MG63 (cell line): ENCODE results near the gene DMD. TPM values are rescaled to one million over a fixed set of nuclear protein-coding genes. Genes with fewer than 3 reads are reported as not detected.
"Not testable (repeated sequence)": the region's sequence is repeated elsewhere in the genome, so short reads cannot be mapped to it uniquely, and the experiment has no call there.

ENCODE experiments used
- DNase-seq: peaks from one replicate; pipeline ENCODE4 v3.0.0-alpha.2; 2020
- H3K27me3 ChIP-seq: fragments of 250-450 bp; sonication (Bioruptor Pico); 2 replicates; pipeline ENCODE4 v1.5.1; 2020; ENCODE audit warnings: mild to moderate bottlenecking, moderate library complexity
- H3K36me3 ChIP-seq: fragments of 250-450 bp; sonication (Bioruptor Pico); 2 replicates; pipeline ENCODE4 v1.5.1; 2020; ENCODE audit warnings: mild to moderate bottlenecking, moderate library complexity
- H3K4me3 ChIP-seq: fragments of 250-450 bp; sonication (Bioruptor Pico); 2 replicates; pipeline ENCODE4 v1.5.1; 2020; ENCODE audit warnings: mild to moderate bottlenecking, moderate library complexity
- H3K9me3 ChIP-seq: fragments of 250-450 bp; sonication (Bioruptor Pico); 2 replicates; pipeline ENCODE4 v1.5.1; 2020; ENCODE audit warnings: mild to moderate bottlenecking, moderate library complexity
- total RNA-seq: library from RNA; depleted of rRNA; stranded (reverse); fragments of >200 nt; shearing (Covaris generic); gene quantifications from 2 replicates; pipeline ENCODE4 v1.2.3, GENCODE V29; 2014; ENCODE audit warnings: low replicate concordance

The DMD gene
- total RNA-seq, 1 experiment from 2014 or later: 11.5 TPM

DNA sequence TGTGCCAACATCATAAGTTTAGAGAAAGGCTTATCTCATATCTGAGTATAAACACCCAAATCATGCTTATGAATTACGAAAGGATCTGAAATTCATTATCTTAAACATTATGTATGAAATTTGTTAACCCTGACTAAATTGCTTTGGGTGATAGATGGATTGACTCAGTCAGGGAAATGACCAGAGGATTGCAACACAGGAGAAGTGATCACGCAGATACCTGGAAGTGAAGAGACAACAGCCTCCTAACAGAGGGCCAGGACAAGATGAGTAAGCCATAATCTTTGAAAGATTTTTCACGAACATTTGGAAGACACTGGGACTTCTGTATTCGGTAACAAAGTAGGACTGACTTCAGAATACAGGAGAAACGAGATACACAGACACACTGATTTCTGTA is 363.4 kb downstream of the DMD start:
- H3K27me3 ChIP-seq: no peaks in the 10 kb centered on the region
- no peak overlapping the region for H3K4me3 ChIP-seq
- H3K9me3 ChIP-seq: no peaks in the 10 kb centered on the region
- DNase-seq: no peak
- no peaks in the 10 kb centered on the region for H3K36me3 ChIP-seq

DNA sequence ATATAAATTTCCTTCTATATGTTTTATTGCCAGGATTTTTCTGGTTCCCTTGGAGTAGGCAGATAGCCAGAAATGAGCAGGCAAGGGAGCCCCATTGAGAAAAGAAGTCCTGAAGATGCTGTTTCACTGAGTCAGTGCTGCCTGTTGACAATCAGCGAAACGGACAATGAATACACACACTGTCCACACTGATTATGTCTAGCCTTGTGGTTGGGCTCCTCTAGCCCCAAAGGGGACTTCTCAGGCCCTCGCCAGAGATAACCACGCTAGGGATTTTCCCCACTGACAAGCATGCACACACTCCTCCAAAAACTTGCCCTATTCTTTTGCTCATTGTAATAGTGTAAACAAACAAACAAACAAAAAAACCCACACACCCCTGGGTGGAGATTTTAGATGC is 369.3 kb downstream of the DMD start:
- Histone ChIP-seq H3K36me3 (no peaks in the 10 kb centered on the region), H3K9me3 (no peaks in the 10 kb centered on the region), H3K27me3 (no peaks in the 10 kb centered on the region), H3K4me3 (no peak overlapping the region)
- DNase-seq: no peak

DNA sequence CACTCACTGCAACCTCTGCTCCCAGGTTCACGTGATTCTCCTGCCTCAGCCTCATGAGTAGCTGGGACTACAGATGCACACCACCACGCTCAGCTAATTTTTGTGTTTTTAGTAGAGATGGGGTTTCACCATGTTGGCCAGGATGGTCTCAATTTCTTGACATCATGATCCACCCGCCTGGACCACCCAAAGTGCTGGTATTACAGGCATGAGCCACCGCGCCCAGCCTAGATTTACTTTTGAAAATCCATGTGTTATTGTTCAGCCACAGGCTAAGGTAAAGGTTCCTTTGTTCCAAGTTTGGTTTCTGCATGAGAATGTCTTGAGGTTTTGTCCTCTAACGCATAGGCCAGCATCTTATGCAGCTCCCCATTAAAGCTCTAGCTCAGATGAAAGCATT is 371.6 kb downstream of the DMD start:
- H3K9me3 ChIP-seq: no peaks in the 10 kb centered on the region
- no peaks in the 10 kb centered on the region for H3K27me3 ChIP-seq
- no peak overlapping the region for H3K4me3 ChIP-seq
- no peak for DNase-seq
- no peaks in the 10 kb centered on the region for H3K36me3 ChIP-seq

DNA sequence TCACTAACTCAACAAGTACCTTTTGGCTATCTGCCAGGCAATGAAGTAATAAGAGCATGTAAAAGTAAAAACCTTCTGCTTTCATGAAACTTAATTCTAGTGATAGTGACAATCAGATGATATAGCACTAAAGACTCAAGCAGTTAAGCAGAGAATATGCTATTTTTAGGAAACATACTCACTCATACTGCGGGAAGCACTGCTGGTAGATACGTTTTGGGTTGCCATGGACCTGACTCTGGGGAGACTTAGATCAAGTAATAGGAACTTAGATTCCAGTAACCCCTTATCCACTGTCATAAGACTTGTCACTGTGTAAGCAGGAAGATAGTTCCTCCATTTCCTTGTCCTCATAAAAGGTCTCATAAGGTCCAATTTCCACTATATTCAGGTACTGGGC is 386.3 kb downstream of the DMD start:
- H3K9me3 ChIP-seq: no peaks in the 10 kb centered on the region

DNA sequence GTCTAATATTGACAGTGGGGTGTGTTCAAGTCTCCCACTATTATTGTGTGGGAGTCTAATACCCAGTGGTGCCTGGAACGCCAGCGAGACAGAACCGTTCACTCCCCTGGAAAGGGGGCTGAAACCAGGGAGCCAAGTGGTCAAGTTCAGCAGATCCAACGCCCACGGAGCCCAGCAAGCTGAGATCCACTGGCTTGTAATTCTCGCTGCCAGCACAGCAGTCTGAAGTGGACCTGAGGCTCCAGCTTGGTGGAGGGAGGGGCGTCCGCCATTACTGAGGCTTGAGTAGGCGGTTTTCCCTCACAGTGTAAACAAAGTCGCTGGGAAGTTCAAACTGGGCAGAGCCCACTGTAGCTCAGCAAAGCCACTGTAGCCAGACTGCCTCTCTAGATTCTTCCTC is 407.3 kb downstream of the DMD start:
- Histone ChIP-seq H3K27me3 (no peaks in the 10 kb centered on the region), H3K36me3 (no peaks in the 10 kb centered on the region), H3K4me3 (no peak overlapping the region), H3K9me3 (no peaks in the 10 kb centered on the region)
- no peak for DNase-seq

More for the DNA sequence above, 386.3 kb downstream of the DMD start:
- H3K36me3 ChIP-seq: no peaks in the 10 kb centered on the region
- DNase-seq: no peak
- H3K4me3 ChIP-seq: no peak overlapping the region
- no peaks in the 10 kb centered on the region for H3K27me3 ChIP-seq

DNA sequence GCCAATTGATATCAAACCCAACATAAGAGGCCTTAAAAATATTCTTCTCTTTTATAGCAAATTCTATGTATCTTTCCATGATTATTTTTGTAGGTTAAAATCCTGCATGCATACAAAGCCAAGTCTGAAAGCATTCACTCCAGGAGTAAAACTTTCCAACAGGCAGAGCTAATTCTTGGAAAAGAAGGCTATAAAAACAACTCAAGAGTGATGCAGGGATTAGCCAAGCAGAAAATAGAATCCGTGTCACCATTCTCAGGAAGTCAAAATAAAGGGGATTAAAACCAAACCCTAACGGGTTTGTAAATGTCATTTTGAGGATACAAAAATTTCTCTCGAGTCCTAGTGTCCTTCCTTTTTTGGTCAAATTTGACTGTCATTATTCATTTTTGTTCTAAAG is 412.4 kb downstream of the DMD start:
- no peak overlapping the region for H3K4me3 ChIP-seq
- H3K27me3 ChIP-seq: no peaks in the 10 kb centered on the region
- H3K9me3 ChIP-seq: no peaks in the 10 kb centered on the region
- DNase-seq: no peak
- H3K36me3 ChIP-seq: no peaks in the 10 kb centered on the region

DNA sequence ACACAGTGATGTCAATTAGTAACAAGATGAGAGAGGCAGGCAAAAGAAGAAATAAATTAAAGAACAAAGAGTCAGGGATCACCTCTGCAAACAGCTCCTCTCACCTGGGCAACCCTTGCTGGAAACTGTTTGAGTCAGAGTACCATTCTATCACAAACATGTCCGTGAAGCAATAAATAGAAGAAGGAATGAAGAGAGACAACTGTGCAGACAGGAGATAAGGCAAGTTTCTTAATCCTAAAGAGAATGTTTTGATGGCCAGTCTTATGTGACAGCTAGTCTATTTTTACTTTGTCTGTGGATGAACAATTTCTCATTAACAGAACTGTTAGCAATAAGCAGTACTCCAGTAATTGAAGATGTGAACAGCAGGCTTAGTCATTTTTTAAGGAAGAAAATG is 422.4 kb downstream of the DMD start:
- H3K9me3 ChIP-seq: no peaks in the 10 kb centered on the region
- H3K4me3 ChIP-seq: no peak overlapping the region
- H3K36me3 ChIP-seq: no peaks in the 10 kb centered on the region
- no peaks in the 10 kb centered on the region for H3K27me3 ChIP-seq
- DNase-seq: no peak

DNA sequence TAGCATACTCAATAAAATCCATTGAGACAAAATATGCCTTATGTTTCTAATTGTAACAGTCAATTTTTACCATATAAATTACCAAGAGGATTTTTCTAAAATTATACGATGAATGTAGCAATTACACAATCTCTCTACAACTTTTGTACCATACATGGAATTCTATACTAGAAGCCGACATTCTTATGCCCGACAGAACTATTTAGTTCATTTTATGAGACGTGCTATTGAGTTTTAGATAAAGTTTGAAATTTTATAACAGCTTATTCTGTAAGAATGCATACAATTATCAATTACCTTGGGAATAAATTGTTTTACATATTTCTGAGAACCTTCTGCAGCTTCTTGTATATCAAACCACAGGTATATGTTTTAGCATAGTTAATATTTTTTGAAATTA is 431.2 kb downstream of the DMD start:
- no peak for DNase-seq
- Histone ChIP-seq H3K27me3 (no peaks in the 10 kb centered on the region), H3K36me3 (no peaks in the 10 kb centered on the region), H3K9me3 (no peaks in the 10 kb centered on the region), H3K4me3 (no peak overlapping the region)

DNA sequence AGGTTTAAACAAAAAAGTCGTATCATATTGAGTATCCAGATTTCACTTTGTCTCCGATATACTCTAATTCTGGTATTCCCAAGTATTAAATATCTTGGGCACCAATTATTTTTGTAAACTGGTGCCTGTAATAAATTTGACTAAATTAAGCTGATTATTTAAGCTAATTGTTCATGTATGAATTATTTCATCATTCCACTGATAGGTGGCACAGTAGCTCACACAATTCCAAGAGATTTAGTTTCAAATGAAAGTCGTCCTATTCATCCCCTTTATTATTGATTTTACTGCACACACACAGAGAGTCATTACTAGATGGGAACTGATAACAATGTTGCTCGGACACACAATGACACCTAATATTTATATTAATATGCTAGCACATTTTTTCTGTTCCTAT is 432.4 kb downstream of the DMD start:
- H3K4me3 ChIP-seq: no peak overlapping the region
- no peaks in the 10 kb centered on the region for H3K36me3 ChIP-seq
- no peaks in the 10 kb centered on the region for H3K27me3 ChIP-seq
- no peaks in the 10 kb centered on the region for H3K9me3 ChIP-seq
- DNase-seq: no peak

DNA sequence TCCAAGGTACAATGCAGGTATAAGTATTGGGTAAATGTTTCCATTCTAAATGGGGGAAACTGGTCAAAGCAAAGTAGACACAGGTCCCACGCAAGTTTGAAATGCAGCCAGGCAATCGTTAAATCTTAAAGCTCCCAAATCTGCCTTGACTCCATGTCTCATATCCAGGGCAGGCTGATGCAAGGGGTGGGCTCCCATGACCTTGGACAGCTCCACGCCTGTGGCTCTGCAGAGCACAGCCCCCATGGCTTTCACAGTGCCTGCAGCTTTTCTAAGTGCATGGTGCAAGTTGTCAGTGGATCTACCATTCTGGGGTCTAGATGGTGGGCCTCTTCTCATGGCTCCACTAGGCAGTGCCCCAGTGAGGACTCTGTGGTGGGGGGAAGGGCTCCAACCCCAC is 436.4 kb downstream of the DMD start:
- Histone ChIP-seq H3K27me3 (no peaks in the 10 kb centered on the region), H3K36me3 (no peaks in the 10 kb centered on the region), H3K4me3 (no peak overlapping the region), H3K9me3 (no peaks in the 10 kb centered on the region)
- no peak for DNase-seq

DNA sequence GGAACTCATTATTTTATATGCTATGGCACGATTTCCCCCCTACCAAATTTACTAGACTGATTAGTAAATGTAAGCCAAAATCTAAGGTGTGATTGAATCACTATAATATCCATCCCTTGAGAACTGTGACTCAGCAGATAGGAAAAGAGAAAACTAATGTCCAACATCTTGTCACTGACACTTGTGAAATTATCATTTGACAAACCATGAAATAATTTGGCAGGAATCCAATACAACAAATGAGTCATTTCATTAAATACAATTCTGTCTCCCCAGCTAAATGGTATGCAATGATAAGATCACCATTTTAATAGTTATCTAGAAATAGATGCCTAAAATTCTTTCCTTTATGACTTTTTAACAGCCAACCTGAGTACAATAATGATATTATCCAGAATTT is 462.3 kb downstream of the DMD start:
- H3K27me3 ChIP-seq: no peaks in the 10 kb centered on the region

DNA sequence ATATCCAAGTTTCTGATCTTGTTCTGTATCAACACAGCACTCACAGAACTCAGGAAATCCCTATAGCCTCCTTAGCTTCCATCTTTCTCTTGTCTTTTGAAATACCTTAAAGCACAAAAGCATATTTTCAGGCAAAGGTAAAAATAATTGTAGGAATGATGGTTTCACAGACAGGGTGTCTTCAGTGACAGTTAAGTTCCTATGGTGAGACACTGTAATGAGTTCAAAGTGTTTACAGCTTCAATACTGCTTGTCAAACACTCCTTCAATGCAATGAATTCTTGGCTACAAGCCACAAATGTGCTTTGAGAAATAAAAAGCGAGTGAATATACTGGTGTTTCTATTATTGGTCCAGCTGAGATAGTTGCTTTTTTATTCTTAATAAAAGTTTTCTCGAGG is 466.0 kb downstream of the DMD start:
- DNase-seq: no peak
- H3K9me3 ChIP-seq: no peaks in the 10 kb centered on the region
- H3K36me3 ChIP-seq: no peaks in the 10 kb centered on the region
- H3K4me3 ChIP-seq: peak overlapping the region; percentile 10; the same call in 1 of the 2 replicates
- no peaks in the 10 kb centered on the region for H3K27me3 ChIP-seq

More for the DNA sequence above, 462.3 kb downstream of the DMD start:
- H3K4me3 ChIP-seq: no peak overlapping the region
- no peak for DNase-seq
- no peaks in the 10 kb centered on the region for H3K36me3 ChIP-seq
- no peaks in the 10 kb centered on the region for H3K9me3 ChIP-seq

DNA sequence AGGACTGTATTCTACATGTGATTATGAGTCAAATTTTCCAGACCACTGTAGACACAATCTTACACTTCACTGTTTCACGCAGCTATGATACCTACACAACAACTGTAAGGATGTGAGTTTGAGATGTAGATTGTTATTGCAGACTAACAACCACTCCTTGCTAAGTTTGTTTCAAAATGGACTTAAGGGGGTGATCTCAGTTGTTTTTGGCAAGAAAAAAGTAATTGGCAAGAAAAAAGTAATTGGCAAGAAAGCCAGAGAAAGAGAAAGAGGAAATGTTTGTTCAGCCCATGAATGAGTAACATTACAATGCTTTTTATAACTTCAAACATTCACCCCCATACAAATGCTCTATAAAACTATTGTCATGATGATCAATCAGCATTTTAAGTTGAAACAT is 466.4 kb downstream of the DMD start:
- no peak overlapping the region for H3K4me3 ChIP-seq
- H3K36me3 ChIP-seq: no peaks in the 10 kb centered on the region
- H3K9me3 ChIP-seq: no peaks in the 10 kb centered on the region
- no peak for DNase-seq
- no peaks in the 10 kb centered on the region for H3K27me3 ChIP-seq

DNA sequence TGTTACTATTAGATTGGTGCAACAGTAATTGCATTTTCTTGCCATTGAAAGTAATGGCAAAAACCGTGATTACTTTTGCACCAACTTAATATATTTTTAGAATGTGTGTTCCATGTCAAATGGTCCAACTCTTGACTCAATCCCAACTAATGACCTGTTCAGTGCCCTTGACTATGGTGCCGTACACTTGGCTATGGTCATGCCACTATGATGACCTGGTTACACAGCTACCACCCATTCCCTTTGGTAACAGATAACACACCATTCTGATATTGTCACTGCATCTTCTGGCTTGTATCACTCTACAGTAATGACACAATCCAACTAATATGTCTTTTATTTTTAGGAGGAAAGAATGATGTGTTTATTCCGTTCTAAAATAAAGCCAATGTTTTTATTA is 469.4 kb downstream of the DMD start:
- no peaks in the 10 kb centered on the region for H3K27me3 ChIP-seq
- no peak for DNase-seq
- no peak overlapping the region for H3K4me3 ChIP-seq

DNA sequence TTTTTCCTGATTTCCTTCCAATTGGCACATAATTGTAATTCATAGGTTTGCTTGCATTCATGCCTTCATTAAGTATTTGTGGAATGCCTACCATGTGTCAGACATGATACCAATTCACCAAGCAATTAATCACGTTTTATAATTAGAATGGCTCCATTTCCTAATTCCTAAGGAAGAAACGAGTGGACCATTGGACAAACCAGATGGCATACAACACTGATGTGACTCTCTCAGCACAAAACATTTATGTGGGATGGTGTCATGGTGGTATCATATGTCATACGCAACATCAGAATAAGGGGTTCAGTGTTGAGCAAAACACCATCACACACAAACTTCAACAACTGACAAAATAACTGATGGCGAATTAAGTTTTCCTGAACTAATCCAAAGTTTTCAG is 502.8 kb downstream of the DMD start:
- H3K27me3 ChIP-seq: no peaks in the 10 kb centered on the region
- H3K36me3 ChIP-seq: no peaks in the 10 kb centered on the region
- no peaks in the 10 kb centered on the region for H3K9me3 ChIP-seq
- H3K4me3 ChIP-seq: no peak overlapping the region
- DNase-seq: no peak

More for the DNA sequence above, 469.4 kb downstream of the DMD start:
- Histone ChIP-seq H3K36me3 (no peaks in the 10 kb centered on the region), H3K9me3 (no peaks in the 10 kb centered on the region)

DNA sequence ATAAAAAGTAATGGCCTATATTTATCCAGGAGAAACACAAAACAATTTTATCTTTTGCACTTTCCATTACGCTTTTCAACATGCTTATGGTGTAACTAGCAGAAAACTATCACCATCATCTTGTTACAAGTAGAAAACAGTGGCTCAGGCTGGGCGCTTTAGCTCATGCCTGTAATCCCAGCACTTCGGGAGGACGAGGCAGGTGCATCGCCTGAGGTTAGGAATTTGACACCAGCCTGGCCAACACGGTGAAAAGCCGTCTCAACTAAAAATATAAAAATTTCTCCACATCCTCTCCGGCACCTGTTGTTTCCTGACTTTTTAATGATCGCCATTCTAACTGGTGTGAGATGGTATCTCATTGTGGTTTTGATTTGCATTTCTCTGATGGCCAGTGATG is 506.0 kb downstream of the DMD start:
- not testable (repeated sequence) for H3K4me3 ChIP-seq, H3K9me3 ChIP-seq, DNase-seq, H3K27me3 ChIP-seq, H3K36me3 ChIP-seq

DNA sequence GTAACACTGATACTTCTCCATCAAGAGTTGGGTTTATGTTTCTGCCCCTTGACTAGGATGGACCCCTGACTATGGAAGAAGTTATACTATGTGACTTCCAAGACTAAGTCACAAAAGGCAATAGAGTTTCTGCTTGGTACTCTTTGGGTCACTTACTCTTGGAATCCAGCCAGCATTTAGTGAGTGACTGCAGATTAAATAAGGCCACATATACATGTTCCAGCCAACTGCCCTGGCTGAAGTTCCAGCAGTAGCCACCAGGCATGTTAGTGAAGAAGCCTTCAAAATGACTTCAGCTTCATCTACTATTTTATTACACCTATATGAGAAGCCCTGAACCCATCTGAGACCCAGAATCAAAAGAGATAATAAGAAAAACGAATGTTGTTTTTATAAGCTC is 524.0 kb downstream of the DMD start:
- no peaks in the 10 kb centered on the region for H3K9me3 ChIP-seq
- DNase-seq: no peak
- no peaks in the 10 kb centered on the region for H3K36me3 ChIP-seq
- no peaks in the 10 kb centered on the region for H3K27me3 ChIP-seq
- no peak overlapping the region for H3K4me3 ChIP-seq

DNA sequence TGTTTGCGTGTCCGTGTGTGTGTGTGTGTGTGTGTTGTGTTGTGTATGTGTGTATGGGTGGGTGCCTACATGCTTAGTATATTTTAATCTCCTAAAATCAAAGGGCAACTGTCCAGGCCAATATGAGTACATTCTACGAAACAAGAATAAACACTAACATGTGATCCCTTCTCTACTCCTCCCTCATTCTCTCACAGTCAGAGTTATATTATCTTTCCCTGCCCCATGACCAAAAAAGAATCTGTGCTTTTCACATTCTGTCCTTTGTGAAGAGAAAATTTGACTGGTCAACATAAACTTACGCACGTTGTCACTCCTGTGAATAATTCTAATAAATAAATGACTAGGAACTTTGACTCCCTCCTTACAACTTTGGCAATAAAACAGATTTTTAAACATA is 532.9 kb downstream of the DMD start:
- no peaks in the 10 kb centered on the region for H3K27me3 ChIP-seq
- no peak overlapping the region for H3K4me3 ChIP-seq
- no peaks in the 10 kb centered on the region for H3K36me3 ChIP-seq
- DNase-seq: no peak
- H3K9me3 ChIP-seq: no peaks in the 10 kb centered on the region

DNA sequence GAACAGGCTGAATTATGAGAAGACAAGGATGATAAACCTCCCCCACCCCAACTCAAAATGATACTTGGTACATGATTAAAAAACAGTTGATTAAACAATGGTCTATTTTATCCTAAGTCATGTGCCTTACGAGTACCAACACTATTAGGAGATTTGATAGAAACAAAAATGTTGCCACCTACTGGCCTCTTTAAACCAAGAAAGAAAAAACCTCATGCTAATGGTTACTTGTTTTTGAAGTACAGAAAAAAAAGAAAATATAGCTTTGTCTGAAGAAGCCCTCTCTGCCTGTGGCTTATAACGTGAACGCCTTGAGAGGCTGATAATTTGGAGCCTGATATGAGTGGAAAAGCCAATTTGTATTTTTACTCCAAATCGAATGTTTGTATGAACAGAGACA is 538.2 kb downstream of the DMD start:
- Histone ChIP-seq H3K4me3 (no peak overlapping the region), H3K36me3 (no peaks in the 10 kb centered on the region), H3K27me3 (no peaks in the 10 kb centered on the region), H3K9me3 (no peaks in the 10 kb centered on the region)
- no peak for DNase-seq
